Measurements from ENCODE around the gene DUSP28. TPM values are rescaled to one million over a fixed set of nuclear protein-coding genes. Genes with fewer than 3 reads are reported as not detected.

Gene DUSP28
- total RNA-seq, 1 donor from 2014 or later: 5.3 TPM

- H3K4me3 ChIP-seq: no peak overlapping the region
- H3K4me1 ChIP-seq: peaks cover 22% of the 10 kb centered on the region
- ATAC-seq (no peak), DNase-seq (peak; percentile 62)
- TF ChIP-seq CTCF (IDR thresholded peaks at IDR 0.05): no peak
- H3K27me3 ChIP-seq: no peaks in the 10 kb centered on the region
- intact Hi-C loops (cut with DNase I): no loop called here
- peaks cover 56% of the 10 kb centered on the region for H3K36me3 ChIP-seq
- H3K27ac ChIP-seq: no peak overlapping the region
- no peaks in the 10 kb centered on the region for H3K9me3 ChIP-seq
Measured at GRCh38 chr2:240573516-240574385, 13.6 kb downstream of the DUSP28 start.

- DNase-seq: peak; percentile 62
Measured at GRCh38 chr2:240574386-240575100, 14.4 kb downstream of the DUSP28 start.

GRCh38 chr2:240575101-240575965 lies 15.2 kb downstream of the DUSP28 start:
- Histone ChIP-seq H3K9me3 (no peaks in the 10 kb centered on the region), H3K27me3 (no peaks in the 10 kb centered on the region), H3K4me3 (no peak overlapping the region), H3K27ac (no peak overlapping the region), H3K4me1 (peaks cover 26% of the 10 kb centered on the region), H3K36me3 (peaks cover 56% of the 10 kb centered on the region)
- no peak for ATAC-seq
- intact Hi-C loops (cut with DNase I): no loop called here
- DNase-seq: peak; percentile 59
- no peak for TF ChIP-seq CTCF (IDR thresholded peaks at IDR 0.05)

More at GRCh38 chr2:240574386-240575100, 14.4 kb downstream of the DUSP28 start:
- peaks cover 26% of the 10 kb centered on the region for H3K4me1 ChIP-seq
- no peaks in the 10 kb centered on the region for H3K27me3 ChIP-seq
- H3K36me3 ChIP-seq: peaks cover 56% of the 10 kb centered on the region
- no peaks in the 10 kb centered on the region for H3K9me3 ChIP-seq
- intact Hi-C loops (cut with DNase I): no loop called here
- no peak overlapping the region for H3K4me3 ChIP-seq
- ATAC-seq: no peak
- no peak for TF ChIP-seq CTCF (IDR thresholded peaks at IDR 0.05)
- H3K27ac ChIP-seq: no peak overlapping the region

GRCh38 chr2:240576036-240576435 lies 15.9 kb downstream of the DUSP28 start:
- intact Hi-C loops (cut with DNase I): no loop called here
- no peak for ATAC-seq
- peaks cover 56% of the 10 kb centered on the region for H3K36me3 ChIP-seq

More at GRCh38 chr2:240576036-240576435, 15.9 kb downstream of the DUSP28 start:
- no peaks in the 10 kb centered on the region for H3K9me3 ChIP-seq
- H3K4me3 ChIP-seq: no peak overlapping the region
- peaks cover 24% of the 10 kb centered on the region for H3K4me1 ChIP-seq
- H3K27ac ChIP-seq: no peak overlapping the region
- TF ChIP-seq CTCF (IDR thresholded peaks at IDR 0.05): no peak
- no peaks in the 10 kb centered on the region for H3K27me3 ChIP-seq
- no peak for DNase-seq
